HG03354 (cell line): ENCODE data around the gene SPATA3.

Source experiments
- ATAC-seq: cut with Tn5 transposase; IDR thresholded peaks from one replicate; pipeline ENCODE4 v1.9.1; 2021; ENCODE audit warnings: mild to moderate bottlenecking; ENCODE audit not compliant: unreplicated experiment, poor library complexity, severe bottlenecking

SPATA3 gene

GRCh38 chr2:230995821-230996220 is at the start of gene SPATA3:
Gene SPATA3 (plus strand): TSS chr2:230996121. CDS start chr2:230996234, 113 bp downstream.
- no peak for ATAC-seq

- ATAC-seq, result no peak
Observed at GRCh38 chr2:230946429-230947234, 49.3 kb upstream of the SPATA3 start.

- no peak for ATAC-seq
Observed at GRCh38 chr2:230947235-230947576, 48.7 kb upstream of the SPATA3 start.

- ATAC-seq, result peak; percentile 37
Observed at GRCh38 chr2:230947908-230948365, 48.0 kb upstream of the SPATA3 start.

GRCh38 chr2:230949966-230950873 is 45.7 kb upstream of the SPATA3 start:
- ATAC-seq, result peak; percentile 58

GRCh38 chr2:230950874-230951339 is 45.0 kb upstream of the SPATA3 start:
- no peak for ATAC-seq

GRCh38 chr2:230951396-230951795 is 44.5 kb upstream of the SPATA3 start:
- no peak for ATAC-seq

- no peak for ATAC-seq
Observed at GRCh38 chr2:230952226-230952956, 43.5 kb upstream of the SPATA3 start.

- ATAC-seq, result peak; percentile 23
Observed at GRCh38 chr2:230953845-230954244, 42.1 kb upstream of the SPATA3 start.

GRCh38 chr2:230954746-230955145 is 41.2 kb upstream of the SPATA3 start:
- no peak for ATAC-seq

GRCh38 chr2:230955163-230955737 is 40.7 kb upstream of the SPATA3 start:
- no peak for ATAC-seq

- peak; percentile 72 for ATAC-seq
Observed at GRCh38 chr2:230956827-230957755, 38.8 kb upstream of the SPATA3 start.

GRCh38 chr2:230957756-230958391 is 38.0 kb upstream of the SPATA3 start:
- no peak for ATAC-seq

GRCh38 chr2:230958820-230959756 is 36.8 kb upstream of the SPATA3 start:
- no peak for ATAC-seq

- no peak for ATAC-seq
Observed at GRCh38 chr2:230960026-230960425, 35.9 kb upstream of the SPATA3 start.

- no peak for ATAC-seq
Observed at GRCh38 chr2:230961091-230961491, 34.8 kb upstream of the SPATA3 start.

- no peak for ATAC-seq
Observed at GRCh38 chr2:230964136-230964730, 31.7 kb upstream of the SPATA3 start.
